Limb (tissue), 2 donors: ENCODE results near the gene TNNI2.
"Not testable (repeated sequence)": the region's sequence is repeated elsewhere in the genome, so short reads cannot be mapped to it uniquely, and the experiment has no call there.

Experiments used
- DNase-seq, 2 donors: peaks; one replicate each; pipeline ENCODE4 v3.0.0-alpha.2; 2016; ENCODE audit errors: extremely low spot score in 2 of 2

Gene TNNI2

GRCh38 chr11:1838426-1839144 is at the start of gene TNNI2:
TSS of gene TNNI2 (plus strand) at chr11:1838981. CDS start at chr11:1839697, 716 bp downstream.
- DNase-seq, result no peak

GRCh38 chr11:1791912-1792311 is 46.9 kb upstream of the TNNI2 start:
- no peak for DNase-seq

GRCh38 chr11:1792461-1792860 is 46.3 kb upstream of the TNNI2 start:
- DNase-seq, result no peak

- DNase-seq, result no peak
These were observed 45.7 kb upstream of the TNNI2 start for GRCh38 chr11:1793081-1793480.

GRCh38 chr11:1796413-1797011 is 42.3 kb upstream of the TNNI2 start:
- DNase-seq, result no peak

GRCh38 chr11:1797391-1798125 is 41.2 kb upstream of the TNNI2 start:
- DNase-seq, result no peak

GRCh38 chr11:1803246-1803645 is 35.5 kb upstream of the TNNI2 start:
- no peak for DNase-seq

GRCh38 chr11:1803835-1804519 is 34.8 kb upstream of the TNNI2 start:
- DNase-seq, result not testable (repeated sequence)

- DNase-seq, result no peak
These were observed 33.3 kb upstream of the TNNI2 start for GRCh38 chr11:1805525-1805924.

- DNase-seq, result no peak
These were observed 31.4 kb upstream of the TNNI2 start for GRCh38 chr11:1807264-1807995.

- no peak for DNase-seq
These were observed 28.0 kb upstream of the TNNI2 start for GRCh38 chr11:1810761-1811160.

- DNase-seq, result no peak
These were observed 26.5 kb upstream of the TNNI2 start for GRCh38 chr11:1812274-1812673.

- no peak for DNase-seq
These were observed 26.0 kb upstream of the TNNI2 start for GRCh38 chr11:1812801-1813200.

GRCh38 chr11:1813356-1813755 is 25.4 kb upstream of the TNNI2 start:
- DNase-seq, result not testable (repeated sequence)

GRCh38 chr11:1814691-1815090 is 24.1 kb upstream of the TNNI2 start:
- DNase-seq, result no peak

GRCh38 chr11:1815311-1815710 is 23.5 kb upstream of the TNNI2 start:
- DNase-seq, result no peak

GRCh38 chr11:1815751-1816150 is 23.0 kb upstream of the TNNI2 start:
- DNase-seq, result no peak

GRCh38 chr11:1817000-1817399 is 21.8 kb upstream of the TNNI2 start:
- DNase-seq, result no peak

- DNase-seq, result no peak
These were observed 21.3 kb upstream of the TNNI2 start for GRCh38 chr11:1817511-1817910.

- DNase-seq, result no peak
These were observed 19.7 kb upstream of the TNNI2 start for GRCh38 chr11:1819074-1819473.
